Mesendoderm (in vitro differentiated cells): ENCODE results near the gene HOXC12.

Experiments
- DNase-seq: peaks from one replicate; pipeline ENCODE4 v3.0.0; 2013
- H2AK5ac ChIP-seq: 2 replicates; pipeline ENCODE4 v1.6.1; 2013; ENCODE audit warnings: low read length, inconsistent platforms
- H2BK120ac ChIP-seq: 2 replicates; pipeline ENCODE4 v1.6.1; 2013; ENCODE audit warnings: low read depth, mild to moderate bottlenecking, low read length, moderate library complexity, mixed read lengths
- H2BK15ac ChIP-seq: replicated peaks from 2 replicates; pipeline ENCODE4 v1.6.1; 2013; ENCODE audit warnings: low read depth, mild to moderate bottlenecking, moderate library complexity
- H2BK5ac ChIP-seq: 2 replicates; pipeline ENCODE4 v1.6.1; 2013; ENCODE audit warnings: low read length, inconsistent platforms
- H3K18ac ChIP-seq: 2 replicates; pipeline ENCODE4 v1.6.1; 2013; ENCODE audit warnings: mild to moderate bottlenecking, low read length, mixed read lengths
- H3K23ac ChIP-seq: one replicate; pipeline ENCODE4 v1.6.1; 2013; ENCODE audit warnings: low read length
- H3K27ac ChIP-seq: 2 replicates; pipeline ENCODE4 v1.5.1; 2013; ENCODE audit warnings: low read depth, mild to moderate bottlenecking, inconsistent platforms, low read length, moderate library complexity
- H3K27me3 ChIP-seq: 2 replicates; pipeline ENCODE4 v1.6.1; 2013; ENCODE audit warnings: low read length, control low read depth, mild to moderate bottlenecking, inconsistent platforms; ENCODE audit not compliant: insufficient read depth, poor library complexity
- H3K36me3 ChIP-seq: 2 replicates; pipeline ENCODE4 v1.6.1; 2013; ENCODE audit warnings: low read length, inconsistent platforms; ENCODE audit not compliant: control insufficient read depth, insufficient read depth
- H3K4ac ChIP-seq: one replicate; pipeline ENCODE4 v1.6.1; 2013; ENCODE audit warnings: low read depth, mild to moderate bottlenecking, low read length, moderate library complexity
- H3K4me1 ChIP-seq: 2 replicates; pipeline ENCODE4 v1.6.1; 2013; ENCODE audit warnings: low read depth, low read length, inconsistent platforms; ENCODE audit not compliant: control insufficient read depth
- H3K4me2 ChIP-seq: 2 replicates; pipeline ENCODE4 v1.6.1; 2013; ENCODE audit warnings: low read length
- H3K4me3 ChIP-seq: 2 replicates; pipeline ENCODE4 v1.5.1; 2013; ENCODE audit warnings: mild to moderate bottlenecking, low read length
- H3K56ac ChIP-seq: one replicate; pipeline ENCODE4 v1.6.1; 2013; ENCODE audit warnings: low read length
- H3K79me1 ChIP-seq: 2 replicates; pipeline ENCODE4 v1.6.1; 2013; ENCODE audit warnings: low read length, inconsistent platforms
- H3K79me2 ChIP-seq: 2 replicates; pipeline ENCODE4 v1.6.1; 2013; ENCODE audit warnings: mild to moderate bottlenecking, low read length; ENCODE audit not compliant: control insufficient read depth, insufficient read depth
- H3K9ac ChIP-seq: 2 replicates; pipeline ENCODE4 v1.6.1; 2013; ENCODE audit warnings: low read length, inconsistent platforms
- H4K5ac ChIP-seq: one replicate; pipeline ENCODE4 v1.6.1; 2013; ENCODE audit warnings: low read length
- H4K8ac ChIP-seq: one replicate; pipeline ENCODE4 v1.6.1; 2013; ENCODE audit warnings: low read depth, mild to moderate bottlenecking, control low read depth, low read length, moderate library complexity
- WGBS: extraction: QIAGEN DNeasy Blood & Tissue Kit; methylation state at CpG from one replicate; pipeline ENCODE4 v1.1.7; 2013; ENCODE audit warnings: low lambda C conversion rate, missing lambda C conversion rate; ENCODE audit not compliant: insufficient coverage; ENCODE audit errors: extremely low coverage; 5-methylcytosine and 5-hydroxymethylcytosine counted together

The HOXC12 gene

GRCh38 chr12:53950789-53951576 lies 3.7 kb upstream of the HOXC12 start:
- Histone ChIP-seq H4K5ac (no peak overlapping the region), H4K8ac (no peak overlapping the region), H3K9ac (no peak overlapping the region), H3K4ac (no peak overlapping the region), H3K79me2 (no peaks in the 10 kb centered on the region), H3K4me2 (no peak overlapping the region), H2AK5ac (no peak overlapping the region), H2BK15ac (no peak overlapping the region), H3K23ac (peak overlapping the region; percentile 45), H3K4me1 (no peaks in the 10 kb centered on the region), H3K27me3 (peaks cover 94% of the 10 kb centered on the region), H2BK120ac (no peak overlapping the region), H3K18ac (no peak overlapping the region), H3K4me3 (no peak overlapping the region), H3K27ac (no peak overlapping the region), H3K79me1 (no peaks in the 10 kb centered on the region), H3K36me3 (no peaks in the 10 kb centered on the region), H3K56ac (no peak overlapping the region), H2BK5ac (no peak overlapping the region)
- no CpG with 5 or more reads among the region's 34 CpGs for WGBS
- DNase-seq = no peak

- Histone ChIP-seq H2AK5ac (no peak overlapping the region), H2BK120ac (no peak overlapping the region), H3K4me2 (no peak overlapping the region), H3K23ac (no peak overlapping the region), H3K27me3 (peaks cover 95% of the 10 kb centered on the region), H3K9ac (no peak overlapping the region), H3K4me1 (no peaks in the 10 kb centered on the region), H2BK15ac (no peak overlapping the region), H3K56ac (no peak overlapping the region), H3K4ac (no peak overlapping the region), H4K8ac (no peak overlapping the region), H3K18ac (no peak overlapping the region), H3K27ac (no peak overlapping the region), H3K79me2 (no peaks in the 10 kb centered on the region), H4K5ac (no peak overlapping the region), H3K79me1 (no peaks in the 10 kb centered on the region), H2BK5ac (no peak overlapping the region), H3K4me3 (no peak overlapping the region), H3K36me3 (no peaks in the 10 kb centered on the region)
- WGBS = no CpG with 5 or more reads among the region's 47 CpGs
- DNase-seq = no peak
Measured at GRCh38 chr12:53951577-53952334, 2.9 kb upstream of the HOXC12 start.

GRCh38 chr12:53952335-53952694 lies 2.4 kb upstream of the HOXC12 start:
- Histone ChIP-seq H4K8ac (no peak overlapping the region), H2BK120ac (no peak overlapping the region), H2AK5ac (no peak overlapping the region), H3K4me1 (no peaks in the 10 kb centered on the region), H3K9ac (no peak overlapping the region), H3K4me2 (no peak overlapping the region), H4K5ac (no peak overlapping the region), H3K4ac (no peak overlapping the region), H3K36me3 (no peaks in the 10 kb centered on the region), H2BK15ac (no peak overlapping the region), H3K79me2 (no peaks in the 10 kb centered on the region), H3K56ac (no peak overlapping the region), H3K79me1 (no peaks in the 10 kb centered on the region), H3K27me3 (peaks cover 97% of the 10 kb centered on the region), H3K27ac (no peak overlapping the region), H3K18ac (no peak overlapping the region), H3K4me3 (no peak overlapping the region), H3K23ac (no peak overlapping the region), H2BK5ac (no peak overlapping the region)
- DNase-seq = peak; percentile 56
- WGBS = no CpG with 5 or more reads among the region's 13 CpGs

- H3K36me3 ChIP-seq = no peaks in the 10 kb centered on the region
- no peak overlapping the region for H3K4ac ChIP-seq
Measured at GRCh38 chr12:53952871-53953734, 1.6 kb upstream of the HOXC12 start.

GRCh38 chr12:53953831-53954693 lies 641 bp upstream of the HOXC12 start:
- no peaks in the 10 kb centered on the region for H3K79me2 ChIP-seq
- no peaks in the 10 kb centered on the region for H3K4me1 ChIP-seq
- no peak overlapping the region for H4K8ac ChIP-seq
- H3K18ac ChIP-seq = no peak overlapping the region
- no peak overlapping the region for H3K4me3 ChIP-seq
- no peak overlapping the region for H2BK120ac ChIP-seq
- no peaks in the 10 kb centered on the region for H3K79me1 ChIP-seq
- H3K27me3 ChIP-seq = peaks cover 98% of the 10 kb centered on the region
- no peak overlapping the region for H3K23ac ChIP-seq
- H3K56ac ChIP-seq = no peak overlapping the region
- H3K36me3 ChIP-seq = no peaks in the 10 kb centered on the region
- no peak overlapping the region for H3K4me2 ChIP-seq
- H3K9ac ChIP-seq = no peak overlapping the region
- no peak overlapping the region for H2BK15ac ChIP-seq
- no CpG with 5 or more reads among the region's 19 CpGs for WGBS
- DNase-seq = no peak
- no peak overlapping the region for H3K4ac ChIP-seq
- no peak overlapping the region for H4K5ac ChIP-seq
- H2BK5ac ChIP-seq = no peak overlapping the region
- no peak overlapping the region for H2AK5ac ChIP-seq
- no peak overlapping the region for H3K27ac ChIP-seq

More at GRCh38 chr12:53952871-53953734, 1.6 kb upstream of the HOXC12 start:
- no peaks in the 10 kb centered on the region for H3K79me2 ChIP-seq
- H3K9ac ChIP-seq = no peak overlapping the region
- H3K27me3 ChIP-seq = peaks cover 98% of the 10 kb centered on the region
- H3K4me2 ChIP-seq = no peak overlapping the region
- no peak overlapping the region for H2AK5ac ChIP-seq
- H3K4me3 ChIP-seq = no peak overlapping the region
- DNase-seq = peak; percentile 73
- no peaks in the 10 kb centered on the region for H3K4me1 ChIP-seq
- H4K5ac ChIP-seq = no peak overlapping the region
- no peak overlapping the region for H2BK5ac ChIP-seq
- H3K18ac ChIP-seq = no peak overlapping the region
- WGBS = no CpG with 5 or more reads among the region's 38 CpGs
- no peaks in the 10 kb centered on the region for H3K79me1 ChIP-seq
- H2BK120ac ChIP-seq = no peak overlapping the region
- H4K8ac ChIP-seq = no peak overlapping the region
- H3K27ac ChIP-seq = no peak overlapping the region
- H3K56ac ChIP-seq = no peak overlapping the region
- no peak overlapping the region for H2BK15ac ChIP-seq
- H3K23ac ChIP-seq = no peak overlapping the region
